ENCODE results near the gene SLC25A30.

- TF ChIP-seq SIN3A (IDR thresholded peaks at IDR 0.05; ENCODE audit: borderline replicate concordance, insufficient read depth, low read length) = no peak
- TF ChIP-seq POLR2AphosphoS5 (IDR thresholded peaks at IDR 0.05; ENCODE audit: low read depth, low read length) = no peak
- TF ChIP-seq TAF1 (IDR thresholded peaks at IDR 0.05; ENCODE audit: borderline replicate concordance, insufficient read depth, low read length) = no peak
- TF ChIP-seq REST (IDR thresholded peaks at IDR 0.05; ENCODE audit: insufficient read depth in 1 of 2, low read depth in 2 of 2, low read length in 2 of 2) = no peak
- no peak for TF ChIP-seq FOXP2 (optimal IDR thresholded peaks at IDR 0.05; ENCODE audit: borderline replicate concordance, extremely low read depth, extremely low read length, insufficient read depth)
These were observed 11.8 kb downstream of the SLC25A30 start for GRCh38 chr13:45406421-45406820.
